HG03159 (cell line): ENCODE data around the gene ITGA8.
"Not testable (repeated sequence)": the region's sequence is repeated elsewhere in the genome, so short reads cannot be mapped to it uniquely, and the experiment has no call there.

Source experiments
- ATAC-seq: cut with Tn5 transposase; IDR thresholded peaks from one replicate; pipeline ENCODE4 v1.9.1; 2021; ENCODE audit warnings: mild to moderate bottlenecking, moderate library complexity; ENCODE audit not compliant: unreplicated experiment

Gene ITGA8

GRCh38 chr10:15624401-15625196 is 95.1 kb downstream of the ITGA8 start:
- no peak for ATAC-seq

DNA sequence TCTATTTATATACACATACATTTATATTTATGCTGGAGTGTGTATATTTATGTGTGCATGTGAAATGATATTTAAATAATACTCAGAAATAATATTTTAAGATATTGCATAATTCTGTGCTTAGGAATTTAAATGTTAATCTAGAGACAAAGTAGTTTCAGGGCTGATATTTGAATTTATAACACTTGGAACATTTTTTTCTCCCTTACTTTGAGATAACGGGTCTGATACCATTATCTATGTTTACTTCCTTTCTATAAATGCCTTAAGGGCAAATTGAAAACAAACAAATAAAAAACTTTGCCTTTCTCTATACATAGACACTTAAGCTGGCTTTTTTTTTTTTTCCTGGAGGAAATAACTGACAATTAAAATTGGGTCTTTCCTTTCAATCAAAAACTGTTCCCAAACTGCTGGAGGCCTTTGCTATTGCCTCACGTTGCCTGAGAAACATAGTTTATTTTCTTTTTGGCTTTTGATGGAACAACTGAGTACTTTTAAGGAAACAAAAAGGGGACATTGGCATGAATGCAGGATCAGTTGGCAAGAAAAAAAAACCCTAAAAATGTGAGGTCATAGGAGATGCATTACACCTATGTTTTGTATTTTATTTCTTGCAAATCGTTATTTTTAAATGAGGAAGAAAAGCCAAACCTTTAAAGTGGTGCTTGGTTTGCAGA is 98.7 kb downstream of the ITGA8 start:
- no peak for ATAC-seq

DNA sequence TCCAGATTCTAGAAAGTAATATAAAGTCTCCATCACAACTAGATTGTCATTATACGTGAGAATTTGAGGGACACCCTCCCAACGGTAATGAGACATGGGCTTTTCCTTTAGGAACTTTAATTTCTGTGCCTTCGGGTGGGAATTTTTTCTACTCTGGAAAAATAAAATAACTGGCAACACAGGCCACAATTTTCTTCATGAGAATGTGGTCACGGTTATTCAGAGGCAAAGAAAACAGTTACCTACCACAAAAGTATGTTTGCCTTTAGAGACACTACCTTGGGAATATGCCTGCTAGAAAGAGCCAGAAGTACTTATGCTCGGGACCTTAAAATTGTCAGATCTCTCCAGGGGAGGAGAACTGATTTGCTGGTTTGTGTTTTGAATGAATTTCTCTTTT is 99.4 kb downstream of the ITGA8 start:
- no peak for ATAC-seq

- no peak for ATAC-seq
These were observed 110.5 kb downstream of the ITGA8 start for GRCh38 chr10:15609246-15609645.

GRCh38 chr10:15606377-15606776 is 113.3 kb downstream of the ITGA8 start:
- no peak for ATAC-seq

GRCh38 chr10:15605740-15606369 is 113.9 kb downstream of the ITGA8 start:
- no peak for ATAC-seq

DNA sequence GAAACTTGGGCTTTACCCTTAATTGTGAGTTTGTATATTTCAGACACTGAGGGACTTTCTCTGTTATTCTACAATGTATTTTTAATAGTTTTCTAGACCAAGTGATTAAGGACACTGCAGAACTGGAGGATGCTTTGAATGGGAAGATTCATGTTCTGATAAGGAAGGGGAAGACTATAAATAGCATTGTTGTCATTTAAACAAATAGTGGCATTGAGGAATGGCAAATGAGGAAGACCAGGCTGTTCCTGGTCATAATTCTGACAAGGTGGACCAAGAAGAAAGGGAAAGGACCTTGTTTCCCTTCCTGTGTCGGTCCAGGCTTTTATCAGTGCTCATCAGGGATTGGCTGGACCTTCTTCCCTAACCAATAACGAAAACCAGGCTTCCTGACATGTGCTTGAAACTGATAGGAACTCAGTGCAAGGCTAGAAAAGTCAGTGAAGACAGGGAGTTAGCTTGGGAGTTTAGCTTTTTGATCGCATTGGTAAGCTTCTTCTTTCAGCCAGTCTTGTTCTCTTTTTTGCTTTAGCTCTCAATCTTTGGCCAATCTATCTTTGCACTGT is 116.2 kb downstream of the ITGA8 start:
- no peak for ATAC-seq

- no peak for ATAC-seq
These were observed 117.9 kb downstream of the ITGA8 start for GRCh38 chr10:15601819-15602218.

GRCh38 chr10:15595260-15595659 is 124.5 kb downstream of the ITGA8 start:
- ATAC-seq: no peak

DNA sequence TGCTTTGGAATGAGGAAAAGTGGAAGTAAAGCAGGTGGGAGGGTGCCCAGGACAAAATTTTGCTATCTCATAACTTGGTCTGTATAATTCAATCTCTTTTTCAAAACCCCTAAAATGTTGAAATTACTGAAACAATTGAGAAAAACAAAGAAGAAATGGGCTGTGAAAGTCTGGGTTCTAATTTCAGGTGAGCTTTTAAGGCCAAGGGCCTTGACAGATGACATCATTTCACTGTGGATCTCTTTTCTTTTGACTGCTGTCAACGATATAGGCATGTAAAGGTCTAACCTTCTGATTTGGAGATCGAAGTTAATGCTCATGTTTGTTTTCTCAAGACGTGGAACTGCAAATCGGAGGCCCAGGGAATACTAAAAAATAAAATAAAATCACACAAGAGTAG is 127.8 kb downstream of the ITGA8 start:
- ATAC-seq: no peak

DNA sequence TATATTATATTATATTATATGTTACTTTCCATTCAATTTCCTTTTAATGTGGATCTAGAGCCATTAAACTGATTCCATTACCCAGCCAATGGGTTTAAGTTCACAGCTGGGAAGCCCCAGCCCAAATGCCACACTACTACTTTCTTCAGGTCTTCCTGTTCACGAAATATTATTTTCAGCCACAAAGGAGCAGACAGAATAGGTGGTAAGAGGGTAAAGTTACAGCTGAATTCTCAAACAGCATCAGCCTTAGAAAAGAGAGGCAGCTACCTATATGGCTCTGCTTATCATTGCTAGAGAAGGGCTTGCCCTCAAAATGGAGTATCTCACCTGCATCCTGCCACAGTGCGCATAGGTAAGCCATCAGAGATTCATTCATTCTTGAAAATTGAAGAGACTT is 128.3 kb downstream of the ITGA8 start:
- ATAC-seq: no peak

- no peak for ATAC-seq
These were observed 130.8 kb downstream of the ITGA8 start for GRCh38 chr10:15588635-15589508.

DNA sequence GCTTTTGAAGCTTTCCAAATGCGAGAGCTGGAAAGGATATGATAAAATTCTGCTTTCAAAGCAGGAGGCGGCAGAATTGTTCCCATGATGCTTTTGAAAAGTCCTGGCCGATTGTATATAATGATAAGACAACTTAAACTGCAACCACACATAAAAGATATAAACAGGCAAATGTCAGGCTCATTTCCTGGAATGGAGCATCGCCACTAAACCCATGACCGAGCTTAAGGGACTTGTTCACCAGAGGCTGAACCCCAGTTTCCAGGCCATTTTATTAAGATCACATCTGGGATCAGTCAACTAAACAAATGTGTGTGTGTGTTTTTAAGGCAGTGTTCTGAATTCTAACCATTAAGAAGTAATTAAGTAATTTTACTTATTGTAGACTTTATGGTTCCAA is 131.6 kb downstream of the ITGA8 start:
- no peak for ATAC-seq

GRCh38 chr10:15587271-15587670 is 132.5 kb downstream of the ITGA8 start:
- no peak for ATAC-seq

DNA sequence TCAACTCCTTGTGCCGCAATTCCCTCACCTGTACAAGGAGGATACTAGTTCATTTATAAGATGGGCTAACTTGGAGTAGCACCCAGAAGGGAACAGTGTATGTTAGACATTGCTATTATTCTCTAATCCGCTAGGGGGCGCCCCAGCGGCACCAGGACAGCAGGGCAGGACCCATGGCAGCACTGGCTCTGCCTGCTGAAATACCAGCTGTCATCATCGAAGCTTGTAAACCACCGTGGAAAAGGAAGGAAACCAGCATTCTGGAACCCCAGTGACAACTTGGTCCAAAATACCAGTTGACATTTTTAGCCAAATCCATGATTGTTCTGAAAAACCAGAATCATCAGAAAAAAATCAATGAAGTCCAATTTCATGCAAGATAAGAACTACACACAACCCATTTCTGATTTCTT is 134.4 kb downstream of the ITGA8 start:
- ATAC-seq: peak; percentile 92

DNA sequence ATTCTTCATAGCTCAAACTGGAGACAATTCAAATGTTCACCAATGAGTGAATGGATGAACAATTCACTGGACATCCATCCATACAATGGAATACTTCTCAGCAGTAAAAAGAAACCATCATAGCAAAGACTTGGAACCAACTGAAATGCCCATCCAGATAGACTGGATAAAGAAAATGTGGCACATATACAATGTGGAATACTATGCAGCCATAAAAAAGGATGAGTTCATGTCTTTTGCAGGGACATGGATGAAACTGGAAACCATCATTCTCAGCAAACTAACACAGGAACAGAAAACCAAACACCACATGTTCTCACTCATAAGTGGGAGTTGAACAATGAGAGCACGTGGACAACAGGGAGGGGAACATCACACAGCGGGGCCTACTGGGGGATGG is 136.8 kb downstream of the ITGA8 start:
- ATAC-seq: not testable (repeated sequence)

- ATAC-seq: no peak
These were observed 140.1 kb downstream of the ITGA8 start for GRCh38 chr10:15579605-15580004.

DNA sequence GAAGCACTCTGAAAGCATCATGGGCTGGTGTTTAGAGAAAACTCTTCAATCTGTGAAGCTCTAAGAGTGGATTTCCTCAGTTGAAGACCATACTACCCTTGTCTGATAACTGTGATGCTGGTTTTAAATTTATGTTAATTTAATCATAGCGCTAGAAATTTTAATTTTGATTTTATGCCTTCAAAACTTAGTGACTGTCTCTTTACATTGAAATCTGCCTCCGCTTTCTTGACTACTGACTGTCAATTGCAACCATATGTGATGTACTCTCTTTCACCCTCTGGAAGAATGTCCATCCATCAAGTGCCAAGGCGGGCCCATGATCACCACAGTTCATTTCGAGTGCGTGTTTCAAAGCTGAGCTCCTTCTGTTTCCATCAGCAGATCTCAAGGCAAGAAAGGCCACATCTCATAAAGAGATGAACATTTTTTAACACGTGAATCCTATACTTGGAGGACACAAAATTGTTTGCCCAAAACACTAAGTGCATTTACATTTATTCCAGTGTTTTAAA is 147.1 kb downstream of the ITGA8 start:
- no peak for ATAC-seq

- ATAC-seq: no peak
These were observed 148.1 kb downstream of the ITGA8 start for GRCh38 chr10:15571575-15571974.

GRCh38 chr10:15570738-15571339 is 148.9 kb downstream of the ITGA8 start:
- no peak for ATAC-seq
